ENCODE measurements around the gene HOXC10.

DNA sequence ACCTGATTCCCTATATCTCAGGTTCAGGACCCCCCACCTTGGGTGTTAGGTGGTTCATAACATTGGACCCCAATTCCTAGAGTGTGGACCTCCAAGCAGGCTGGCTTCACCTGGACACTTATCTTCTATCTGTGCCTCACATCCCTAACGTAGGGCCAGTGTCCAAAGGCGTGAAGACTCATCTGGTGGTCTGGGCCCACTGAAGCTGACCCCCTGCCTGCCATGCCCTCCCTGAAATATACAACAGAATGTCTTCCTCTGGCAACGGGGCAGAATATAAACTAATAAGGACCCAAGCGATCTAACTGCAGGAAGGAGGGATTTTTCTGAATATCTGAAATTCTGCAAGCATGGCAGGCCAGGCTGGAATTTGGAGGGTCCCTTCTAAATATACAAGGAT lies 40.7 kb upstream of the HOXC10 start:
- TF ChIP-seq CTCF (IDR thresholded peaks at IDR 0.05) (no peak), POLR2AphosphoS5 (IDR thresholded peaks at IDR 0.05) (no peak)
